ENCODE results near the gene CHRNE. TPM values are rescaled to one million over a fixed set of nuclear protein-coding genes. Genes with fewer than 3 reads are reported as not detected.

Gene CHRNE
- total and polyA plus RNA-seq, 2 donors (not counting 1 experiment from before 2014, with no cell fraction given): 0.99 to 4.7 TPM

- ChIA-PET POLR2A (no interaction called here), CTCF (interaction anchor here (1.3 kb wide), 1 partner anchor 9 kb away, joined by 4 read pairs; no protein-coding TSS in a partner anchor)
- H3K79me2 ChIP-seq (ENCODE audit: control insufficient read depth, insufficient read depth, low read length): peaks cover 74% of the 10 kb centered on the region
- no peak overlapping the region for H3K9ac ChIP-seq (ENCODE audit: low read length)
- intact Hi-C loops (cut with micrococcal nuclease): no loop called here
- H3K27me3 Mint-ChIP-seq: no peaks in the 10 kb centered on the region
- H4K20me1 ChIP-seq (ENCODE audit: control insufficient read depth, insufficient read depth, low read length, poor library complexity, severe bottlenecking): peaks cover 78% of the 10 kb centered on the region
- no peak overlapping the region for H3K4me3 ChIP-seq (ENCODE audit: control extremely low read depth in 1 of 5, extremely low read depth in 1 of 5, insufficient read depth in 1 of 5, low read depth in 2 of 5, low read length in 4 of 5)
- H3K27ac ChIP-seq (ENCODE audit: low read length in 2 of 2): no peak overlapping the region
- DNase-seq: no peak
- no peak for ATAC-seq (ENCODE audit: low read depth)
- H3K36me3 ChIP-seq (replicated peaks in 1 of 2; ENCODE audit: control extremely low read depth in 1 of 2, control insufficient read depth in 1 of 2, extremely low read depth in 1 of 2, insufficient read depth in 2 of 2, low read length in 1 of 2): peaks cover 0 to 3% of the 10 kb centered on the region in 2 experiments
- H3K27ac Mint-ChIP-seq: peak overlapping the region; percentile 53
- no peak overlapping the region for H3K4me2 ChIP-seq (replicated peaks; ENCODE audit: low read depth, low read length, poor library complexity, severe bottlenecking)
- no peaks in the 10 kb centered on the region for H3K4me1 ChIP-seq (ENCODE audit: control insufficient read depth in 2 of 2, insufficient read depth in 2 of 2, low read length in 2 of 2)
- no peak overlapping the region for H2AFZ ChIP-seq (ENCODE audit: insufficient read depth, low read depth, low read length, poor library complexity, severe bottlenecking)
- peaks cover 22% of the 10 kb centered on the region for H3K4me1 Mint-ChIP-seq
- H3K4me3 Mint-ChIP-seq: no peak overlapping the region
- no peaks in the 10 kb centered on the region for H3K9me3 ChIP-seq (ENCODE audit: control extremely low read depth in 1 of 3, control insufficient read depth in 2 of 3, insufficient read depth in 1 of 3, low read length in 2 of 3)
- TF ChIP-seq CTCF (IDR thresholded peaks at IDR 0.05) (no peak), EZH2 (IDR thresholded peaks at IDR 0.05; ENCODE audit: borderline replicate concordance, insufficient read depth, low read depth, low read length, poor library complexity, severe bottlenecking) (no peak)
- H3K9me3 Mint-ChIP-seq (ENCODE audit: insufficient read depth): no peaks in the 10 kb centered on the region
- no peaks in the 10 kb centered on the region for H3K27me3 ChIP-seq (replicated peaks in 1 of 4; ENCODE audit: control extremely low read depth in 1 of 4, control insufficient read depth in 3 of 4, insufficient read depth in 4 of 4, low read length in 3 of 4)
- WGBS (ENCODE audit: insufficient coverage): 80% methylated on average over 1 of the region's 3 CpGs
These were observed 51.8 kb downstream of the CHRNE start for GRCh38 chr17:4851084-4851483.

- H3K4me3 Mint-ChIP-seq: no peak overlapping the region
These were observed 52.7 kb downstream of the CHRNE start for GRCh38 chr17:4850246-4850645.

More at GRCh38 chr17:4850246-4850645, 52.7 kb downstream of the CHRNE start:
- Histone ChIP-seq H3K9me3 (ENCODE audit: control extremely low read depth in 1 of 3, control insufficient read depth in 2 of 3, insufficient read depth in 1 of 3, low read length in 2 of 3) (no peaks in the 10 kb centered on the region), H3K4me1 (ENCODE audit: control insufficient read depth in 2 of 2, insufficient read depth in 2 of 2, low read length in 2 of 2) (no peaks in the 10 kb centered on the region), H3K79me2 (ENCODE audit: control insufficient read depth, insufficient read depth, low read length) (peaks cover 81% of the 10 kb centered on the region), H3K27ac (ENCODE audit: low read length in 2 of 2) (no peak overlapping the region), H3K4me2 (replicated peaks; ENCODE audit: low read depth, low read length, poor library complexity, severe bottlenecking) (no peak overlapping the region), H2AFZ (ENCODE audit: insufficient read depth, low read depth, low read length, poor library complexity, severe bottlenecking) (no peak overlapping the region), H3K4me3 (ENCODE audit: control extremely low read depth in 1 of 5, extremely low read depth in 1 of 5, insufficient read depth in 1 of 5, low read depth in 2 of 5, low read length in 4 of 5) (no peak overlapping the region), H4K20me1 (ENCODE audit: control insufficient read depth, insufficient read depth, low read length, poor library complexity, severe bottlenecking) (peaks cover 85% of the 10 kb centered on the region), H3K27me3 (replicated peaks in 1 of 4; ENCODE audit: control extremely low read depth in 1 of 4, control insufficient read depth in 3 of 4, insufficient read depth in 4 of 4, low read length in 3 of 4) (no peaks in the 10 kb centered on the region), H3K9ac (ENCODE audit: low read length) (no peak overlapping the region), H3K36me3 (replicated peaks in 1 of 2; ENCODE audit: control extremely low read depth in 1 of 2, control insufficient read depth in 1 of 2, extremely low read depth in 1 of 2, insufficient read depth in 2 of 2, low read length in 1 of 2) (peaks cover 0 to under 1% of the 10 kb centered on the region in 2 experiments)
- DNase-seq: no peak
- TF ChIP-seq EZH2 (IDR thresholded peaks at IDR 0.05; ENCODE audit: borderline replicate concordance, insufficient read depth, low read depth, low read length, poor library complexity, severe bottlenecking): no peak
- no peak for TF ChIP-seq CTCF (IDR thresholded peaks at IDR 0.05)
- intact Hi-C loops (cut with micrococcal nuclease): no loop called here
- ATAC-seq (ENCODE audit: low read depth): no peak
- WGBS (ENCODE audit: insufficient coverage): 100% methylated on average over 1 of the region's 2 CpGs
- ChIA-PET CTCF (interaction anchor here (1.3 kb wide), 1 partner anchor 10 kb away, joined by 4 read pairs; no protein-coding TSS in a partner anchor), POLR2A (no interaction called here)
- Mint-ChIP-seq H3K27me3 (no peaks in the 10 kb centered on the region), H3K4me1 (peaks cover 22% of the 10 kb centered on the region), H3K9me3 (ENCODE audit: insufficient read depth) (no peaks in the 10 kb centered on the region), H3K27ac (no peak overlapping the region)

Measured in B cell (primary cell).